Measurements from ENCODE around the gene EBP. TPM values are rescaled to one million over a fixed set of nuclear protein-coding genes. Genes with fewer than 3 reads are reported as not detected.
A peak's percentile ranks its signal among the peaks of the same experiment; 100 is the strongest.

Gene EBP
- total RNA-seq, result 10 to 100 TPM; 20.3 to 22.0 (median 20.6) TPM

- peak; percentile 90 to 91 for DNase-seq (ENCODE audit: low spot score in 2 of 2)
- intact Hi-C loops (cut with DNase I; ENCODE audit: low total_unique reads), result no loop called here
- Histone ChIP-seq H3K9me3 (no peaks in the 10 kb centered on the region), H3K27me3 (peaks cover 0 to 4% of the 10 kb centered on the region in 2 donors), H3K36me3 (no peaks in the 10 kb centered on the region), H3K27ac (peak within 1 kb of the TSS; percentile 75 to 88), H3K4me1 (no peaks in the 10 kb centered on the region), H3K4me3 (peak within 1 kb of the TSS; percentile 52 to 78 (median 61))
- TF ChIP-seq CTCF (IDR thresholded peaks at IDR 0.05) (no peak), POLR2A (IDR thresholded peaks at IDR 0.05) (peak; percentile 22), POLR2AphosphoS5 (IDR thresholded peaks at IDR 0.05) (peak in 1 of 3 donors; percentile 49)
These were observed at the start of gene EBP for GRCh38 chrX:48521353-48522243. Gene EBP, plus strand, starts transcription at chrX:48521808. Its CDS starts 1,964 bp downstream, at chrX:48523772.

GRCh38 chrX:48472225-48472624 is 49.4 kb upstream of the EBP start:
- intact Hi-C loops (cut with DNase I; ENCODE audit: low total_unique reads), result no loop called here
- Histone ChIP-seq H3K4me1 (no peaks in the 10 kb centered on the region), H3K27me3 (peaks cover 0 to 36% of the 10 kb centered on the region in 2 donors), H3K36me3 (no peaks in the 10 kb centered on the region), H3K9me3 (no peaks in the 10 kb centered on the region), H3K4me3 (no peak overlapping the region), H3K27ac (no peak overlapping the region)
- no peak for DNase-seq (ENCODE audit: low spot score in 2 of 2)
- TF ChIP-seq CTCF (IDR thresholded peaks at IDR 0.05), result no peak

GRCh38 chrX:48472851-48473703 is 48.5 kb upstream of the EBP start:
- Histone ChIP-seq H3K4me1 (no peaks in the 10 kb centered on the region), H3K27me3 (peaks cover 0 to 28% of the 10 kb centered on the region in 2 donors), H3K9me3 (no peaks in the 10 kb centered on the region), H3K27ac (peak overlapping the region in 1 of 2 donors; percentile 48), H3K4me3 (no peak overlapping the region), H3K36me3 (no peaks in the 10 kb centered on the region)
- DNase-seq (ENCODE audit: low spot score in 2 of 2), result no peak
- intact Hi-C loops (cut with DNase I; ENCODE audit: low total_unique reads), result no loop called here
- TF ChIP-seq POLR2AphosphoS5 (IDR thresholded peaks at IDR 0.05) (no peak), CTCF (IDR thresholded peaks at IDR 0.05) (no peak), POLR2A (IDR thresholded peaks at IDR 0.05) (no peak)

GRCh38 chrX:48473704-48473990 is 48.0 kb upstream of the EBP start:
- Histone ChIP-seq H3K27me3 (peaks cover 0 to 26% of the 10 kb centered on the region in 2 donors), H3K4me3 (no peak overlapping the region), H3K9me3 (no peaks in the 10 kb centered on the region), H3K36me3 (no peaks in the 10 kb centered on the region), H3K4me1 (no peaks in the 10 kb centered on the region), H3K27ac (peak overlapping the region in 1 of 2 donors; percentile 48)
- intact Hi-C loops (cut with DNase I; ENCODE audit: low total_unique reads), result no loop called here
- no peak for DNase-seq (ENCODE audit: low spot score in 2 of 2)
- TF ChIP-seq POLR2AphosphoS5 (IDR thresholded peaks at IDR 0.05), result no peak
- TF ChIP-seq POLR2A (IDR thresholded peaks at IDR 0.05), result no peak
- no peak for TF ChIP-seq CTCF (IDR thresholded peaks at IDR 0.05)

- intact Hi-C loops (cut with DNase I; ENCODE audit: low total_unique reads), result no loop called here
- no peak overlapping the region for H3K4me3 ChIP-seq
- no peak for DNase-seq (ENCODE audit: low spot score in 2 of 2)
- H3K9me3 ChIP-seq, result no peaks in the 10 kb centered on the region
- H3K4me1 ChIP-seq, result no peaks in the 10 kb centered on the region
- TF ChIP-seq POLR2AphosphoS5 (IDR thresholded peaks at IDR 0.05) (no peak), POLR2A (IDR thresholded peaks at IDR 0.05) (no peak), CTCF (IDR thresholded peaks at IDR 0.05) (no peak)
- H3K27me3 ChIP-seq, result peaks cover 0 to 24% of the 10 kb centered on the region in 2 donors
- H3K27ac ChIP-seq, result no peak overlapping the region
- no peaks in the 10 kb centered on the region for H3K36me3 ChIP-seq
These were observed 47.5 kb upstream of the EBP start for GRCh38 chrX:48474127-48474526.

All from breast epithelium (tissue), 4 donors.